KG1 (cell line): ENCODE measurements around the gene USP25.

Source experiments
- DNase-seq: peaks from one replicate; lab custom pipeline; 2025; lab: John Stamatoyannopoulos, UW

The USP25 gene

DNA sequence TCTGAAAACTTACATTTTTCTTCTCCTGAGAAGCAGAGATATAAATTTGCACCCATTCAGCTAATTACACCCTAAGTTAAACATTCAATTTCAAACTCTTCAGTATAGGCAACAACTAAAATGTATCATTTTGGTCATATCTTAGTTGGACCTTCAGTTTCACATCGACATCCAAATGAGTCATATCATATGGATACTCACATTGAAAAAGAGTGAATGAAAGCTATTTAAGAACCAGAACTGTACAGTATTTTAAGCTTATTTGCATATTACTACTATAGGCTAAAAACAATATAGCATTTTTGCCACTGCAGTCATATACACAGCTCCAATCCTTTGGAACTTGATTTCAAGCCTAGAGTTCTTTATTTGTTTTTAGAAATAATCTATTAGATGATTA lies 33.6 kb downstream of the USP25 start:
- DNase-seq, result no peak

DNA sequence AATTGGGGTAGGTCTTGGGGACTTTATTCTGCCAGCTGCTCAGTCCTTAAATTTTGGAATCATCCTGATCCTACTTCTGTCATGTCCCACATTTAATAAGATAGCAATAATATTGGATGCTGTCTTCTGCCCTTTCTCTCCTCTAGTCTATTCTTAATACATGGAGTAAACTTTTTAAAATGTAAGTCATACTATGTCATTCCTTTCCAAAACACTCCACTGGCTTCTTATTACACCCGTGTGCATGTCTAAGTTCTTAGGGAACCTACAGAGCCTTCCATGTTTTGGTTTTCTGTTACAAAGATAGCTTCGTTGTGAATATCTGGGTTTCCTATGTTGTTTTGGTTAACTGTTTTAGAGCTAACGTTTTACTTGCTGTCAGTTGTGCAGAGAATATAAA lies 35.1 kb downstream of the USP25 start:
- no peak for DNase-seq

DNA sequence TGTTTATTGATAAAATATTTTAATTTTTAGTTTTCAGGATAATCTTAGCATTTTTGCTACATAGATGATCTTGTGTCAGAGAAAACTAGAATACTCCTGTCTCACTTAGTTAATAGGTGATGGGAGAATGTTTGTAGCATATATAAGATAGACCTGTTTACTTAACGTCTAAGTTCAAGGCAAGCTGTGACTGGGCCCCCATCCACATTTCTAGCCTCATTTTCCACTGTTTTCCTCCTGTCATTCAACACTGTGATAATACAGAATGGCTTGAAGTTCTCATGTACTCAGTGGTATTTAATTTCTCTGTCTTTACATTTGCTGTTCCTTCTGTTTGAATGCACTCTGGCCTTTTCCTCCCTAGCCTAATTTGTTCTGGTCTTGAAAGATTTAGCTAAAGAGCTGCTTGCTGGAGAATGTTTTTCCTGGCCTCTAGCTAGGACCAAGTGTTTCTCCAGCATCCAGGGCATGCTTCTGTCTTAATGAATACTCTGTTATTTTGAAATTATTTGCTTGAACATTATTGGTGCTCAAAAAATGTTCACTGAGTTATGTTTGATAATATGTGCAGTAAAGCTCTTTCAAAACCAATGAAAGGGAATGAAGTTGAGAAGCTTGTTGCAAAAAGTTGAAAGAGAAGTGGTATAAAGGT lies 37.3 kb downstream of the USP25 start:
- no peak for DNase-seq

- no peak for DNase-seq
These were observed 38.3 kb downstream of the USP25 start for GRCh38 chr21:15768045-15768601.

DNA sequence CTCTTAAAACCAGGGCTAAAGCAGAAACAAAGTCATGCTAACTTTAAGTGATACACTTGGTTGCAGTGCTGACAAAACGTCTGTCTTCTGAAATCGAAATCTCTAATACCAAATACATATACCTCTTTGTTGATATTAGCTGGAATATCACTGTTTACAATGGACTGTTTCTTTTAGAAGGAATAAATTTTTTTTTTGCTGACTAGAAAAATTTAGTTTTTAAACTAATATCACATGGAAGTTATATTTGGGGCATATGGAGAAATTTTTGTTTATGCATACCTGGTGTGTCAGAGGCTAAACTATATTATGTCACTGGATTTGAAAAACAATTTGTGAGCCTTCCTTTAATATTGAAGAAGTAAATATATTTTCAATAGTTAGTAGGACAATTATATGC lies 39.1 kb downstream of the USP25 start:
- no peak for DNase-seq

DNA sequence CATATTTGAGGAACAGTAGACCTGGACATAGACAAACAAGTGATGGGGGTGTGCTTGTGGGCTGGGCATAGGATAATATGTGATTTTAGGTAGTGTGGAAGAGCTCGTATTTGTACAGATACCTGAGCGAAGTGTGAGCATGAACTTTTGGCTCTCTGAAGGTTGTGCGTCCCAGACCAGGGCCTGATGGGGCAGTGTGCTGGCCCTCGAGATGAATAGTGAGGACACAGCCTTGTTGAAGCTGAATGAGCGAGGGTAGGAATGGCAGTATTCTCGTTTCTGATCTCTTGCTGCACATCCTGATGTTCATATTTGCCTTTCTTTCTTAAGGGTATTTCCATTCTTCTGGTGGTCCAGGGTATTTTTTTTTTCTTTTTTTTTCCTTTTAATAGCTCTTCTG lies 41.5 kb downstream of the USP25 start:
- no peak for DNase-seq

GRCh38 chr21:15772654-15773053 lies 42.9 kb downstream of the USP25 start:
- DNase-seq, result no peak

- no peak for DNase-seq
These were observed 44.8 kb downstream of the USP25 start for GRCh38 chr21:15774590-15774989.

- DNase-seq, result no peak
These were observed 45.5 kb downstream of the USP25 start for GRCh38 chr21:15775291-15775690.

- DNase-seq, result no peak
These were observed 46.2 kb downstream of the USP25 start for GRCh38 chr21:15775981-15776380.

- no peak for DNase-seq
These were observed 47.0 kb downstream of the USP25 start for GRCh38 chr21:15776818-15777217.

DNA sequence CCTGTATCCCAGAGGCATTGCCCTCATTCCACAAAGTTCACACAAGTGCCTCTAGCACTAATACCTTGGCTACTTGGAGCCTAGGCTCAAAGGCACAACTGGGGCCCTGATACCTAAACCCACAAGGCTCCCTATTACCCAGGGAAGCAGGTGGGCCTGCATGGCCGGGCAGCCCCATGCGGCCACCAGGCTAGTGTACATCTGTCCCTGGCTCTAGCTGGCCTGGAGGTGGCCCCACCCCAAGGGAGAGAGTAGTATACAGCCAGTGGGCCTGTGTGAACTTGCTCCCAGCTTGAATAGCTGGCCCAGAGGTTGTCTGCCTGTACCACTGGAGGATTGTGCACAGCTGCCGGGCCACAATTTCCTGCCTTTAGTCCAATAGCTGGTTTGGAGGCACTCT lies 52.2 kb downstream of the USP25 start:
- DNase-seq, result no peak

- DNase-seq, result no peak
These were observed 59.2 kb downstream of the USP25 start for GRCh38 chr21:15788847-15789523.

DNA sequence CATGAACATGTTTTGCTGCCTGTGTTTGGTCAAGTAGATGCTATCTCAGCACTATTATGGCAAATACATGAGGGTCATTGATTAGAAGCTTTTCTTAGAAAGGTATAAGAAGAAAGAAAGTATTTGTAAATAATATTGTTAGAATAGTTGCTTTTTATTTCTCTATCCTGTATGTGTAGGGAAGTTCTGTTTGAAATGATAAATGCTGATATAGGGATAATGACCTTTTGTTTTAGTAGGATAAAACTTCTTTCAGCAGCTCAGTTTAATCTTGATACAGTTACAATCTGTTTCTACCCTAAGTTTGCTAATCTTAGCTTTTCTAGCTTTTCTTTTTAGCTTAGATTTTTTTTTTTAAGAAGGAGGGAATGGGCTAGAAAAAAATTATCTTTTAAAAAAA lies 63.3 kb downstream of the USP25 start:
- no peak for DNase-seq

- DNase-seq, result no peak
These were observed 63.9 kb downstream of the USP25 start for GRCh38 chr21:15793550-15794235.

- no peak for DNase-seq
These were observed 64.6 kb downstream of the USP25 start for GRCh38 chr21:15794277-15794912.

GRCh38 chr21:15795533-15795932 lies 65.8 kb downstream of the USP25 start:
- DNase-seq, result no peak

DNA sequence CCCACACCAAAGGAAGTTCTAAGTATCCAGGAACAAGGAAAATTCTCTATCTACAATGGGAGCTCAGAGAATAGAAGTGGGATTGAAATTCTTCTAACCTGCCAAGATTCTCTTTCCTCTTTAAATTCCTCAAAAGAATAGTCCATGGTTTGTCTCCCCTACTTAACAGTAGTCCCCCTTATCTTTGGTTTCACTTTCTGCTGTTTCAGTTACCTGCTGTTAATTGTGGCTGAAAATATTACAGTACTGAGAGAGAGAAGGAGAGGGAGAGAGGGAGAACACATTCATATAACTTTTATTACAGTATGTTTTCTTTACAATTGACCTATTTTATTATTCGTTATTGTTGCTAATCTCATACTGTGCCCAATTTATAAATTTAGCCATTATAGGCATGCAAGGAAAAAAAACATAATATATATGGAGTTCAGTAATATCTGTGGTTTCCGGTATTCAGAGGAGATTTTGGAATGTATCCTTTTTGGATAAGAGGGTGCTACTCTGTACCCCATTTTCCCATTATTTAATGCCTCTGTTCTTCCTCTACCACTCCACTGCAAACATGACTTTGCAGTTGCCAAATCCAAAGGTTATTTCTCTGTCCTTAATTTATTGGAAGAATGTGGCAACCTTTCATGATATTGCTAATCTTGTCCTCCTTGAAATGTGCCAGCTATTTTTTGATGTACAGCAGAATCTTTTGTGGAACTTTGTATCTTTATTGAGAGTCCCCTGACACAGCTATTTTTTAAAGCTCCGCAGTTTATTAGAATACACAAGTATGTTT lies 68.0 kb downstream of the USP25 start:
- DNase-seq, result no peak

GRCh38 chr21:15801352-15801863 lies 71.6 kb downstream of the USP25 start:
- no peak for DNase-seq

- no peak for DNase-seq
These were observed 74.6 kb downstream of the USP25 start for GRCh38 chr21:15804247-15805005.

DNA sequence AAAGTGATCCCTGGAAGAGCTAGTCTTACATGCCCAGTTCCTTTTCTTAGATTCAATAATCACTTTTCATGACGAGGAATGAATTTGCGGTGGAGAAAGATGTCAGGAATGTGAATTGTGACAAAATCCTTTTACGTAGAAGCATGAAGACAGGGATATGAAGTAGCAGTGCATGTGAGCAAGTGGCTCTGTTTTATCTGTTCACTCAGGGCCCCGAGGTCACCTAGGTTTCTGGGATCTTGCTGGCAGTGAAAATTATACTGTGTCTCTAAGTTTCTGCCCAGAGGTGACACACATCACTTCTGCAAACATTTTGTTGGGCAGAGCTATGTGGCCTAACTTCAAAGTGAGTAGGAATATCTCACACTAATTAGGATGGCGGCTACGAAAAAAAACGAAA lies 79.3 kb downstream of the USP25 start:
- DNase-seq, result no peak
